Measurements from ENCODE around the gene ZRANB2. TPM values are rescaled to one million over a fixed set of nuclear protein-coding genes. Genes with fewer than 3 reads are reported as not detected.

ZRANB2 gene
- polyA plus RNA-seq, 3 donors, result 153 to 224 (median 210) TPM

- DNase-seq (ENCODE audit: extremely low read depth in 1 of 11, low read depth in 9 of 11, low spot score in 4 of 11), result no peak
These were observed 36.0 kb downstream of the ZRANB2 start for GRCh38 chr1:71044833-71045232.

- no peak for DNase-seq (ENCODE audit: extremely low read depth in 1 of 11, low read depth in 9 of 11, low spot score in 4 of 11)
These were observed 37.8 kb downstream of the ZRANB2 start for GRCh38 chr1:71043065-71043464.

GRCh38 chr1:71041806-71042205, 39.0 kb downstream of the ZRANB2 start:
- no peak for DNase-seq (ENCODE audit: extremely low read depth in 1 of 11, low read depth in 9 of 11, low spot score in 4 of 11)

GRCh38 chr1:71039661-71040262, 41.1 kb downstream of the ZRANB2 start:
- DNase-seq (ENCODE audit: extremely low read depth in 1 of 11, low read depth in 9 of 11, low spot score in 4 of 11), result no peak

- no peak for DNase-seq (ENCODE audit: extremely low read depth in 1 of 11, low read depth in 9 of 11, low spot score in 4 of 11)
These were observed 41.9 kb downstream of the ZRANB2 start for GRCh38 chr1:71038942-71039341.

GRCh38 chr1:71037829-71038620, 42.8 kb downstream of the ZRANB2 start:
- DNase-seq (ENCODE audit: extremely low read depth in 1 of 11, low read depth in 9 of 11, low spot score in 4 of 11), result no peak

- no peak for DNase-seq (ENCODE audit: extremely low read depth in 1 of 11, low read depth in 9 of 11, low spot score in 4 of 11)
These were observed 43.8 kb downstream of the ZRANB2 start for GRCh38 chr1:71037066-71037465.

- DNase-seq (ENCODE audit: extremely low read depth in 1 of 11, low read depth in 9 of 11, low spot score in 4 of 11), result no peak
These were observed 47.7 kb downstream of the ZRANB2 start for GRCh38 chr1:71033136-71033535.

GRCh38 chr1:71031426-71031825, 49.4 kb downstream of the ZRANB2 start:
- DNase-seq (ENCODE audit: extremely low read depth in 1 of 11, low read depth in 9 of 11, low spot score in 4 of 11), result no peak

- no peak for DNase-seq (ENCODE audit: extremely low read depth in 1 of 11, low read depth in 9 of 11, low spot score in 4 of 11)
These were observed 50.8 kb downstream of the ZRANB2 start for GRCh38 chr1:71030026-71030425.

GRCh38 chr1:71028981-71029380, 51.9 kb downstream of the ZRANB2 start:
- no peak for DNase-seq (ENCODE audit: extremely low read depth in 1 of 11, low read depth in 9 of 11, low spot score in 4 of 11)

- no peak for DNase-seq (ENCODE audit: extremely low read depth in 1 of 11, low read depth in 9 of 11, low spot score in 4 of 11)
These were observed 52.8 kb downstream of the ZRANB2 start for GRCh38 chr1:71027991-71028390.

- DNase-seq (ENCODE audit: extremely low read depth in 1 of 11, low read depth in 9 of 11, low spot score in 4 of 11), result no peak
These were observed 54.7 kb downstream of the ZRANB2 start for GRCh38 chr1:71026093-71026492.

- DNase-seq (ENCODE audit: extremely low read depth in 1 of 11, low read depth in 9 of 11, low spot score in 4 of 11), result no peak
These were observed 57.3 kb downstream of the ZRANB2 start for GRCh38 chr1:71023515-71023914.

- no peak for DNase-seq (ENCODE audit: extremely low read depth in 1 of 11, low read depth in 9 of 11, low spot score in 4 of 11)
These were observed 61.4 kb downstream of the ZRANB2 start for GRCh38 chr1:71019233-71019969.

GRCh38 chr1:71018791-71019190, 62.0 kb downstream of the ZRANB2 start:
- no peak for DNase-seq (ENCODE audit: extremely low read depth in 1 of 11, low read depth in 9 of 11, low spot score in 4 of 11)

- no peak for DNase-seq (ENCODE audit: extremely low read depth in 1 of 11, low read depth in 9 of 11, low spot score in 4 of 11)
These were observed 65.1 kb downstream of the ZRANB2 start for GRCh38 chr1:71015745-71016144.

GRCh38 chr1:71014178-71014579, 66.7 kb downstream of the ZRANB2 start:
- DNase-seq (ENCODE audit: extremely low read depth in 1 of 11, low read depth in 9 of 11, low spot score in 4 of 11), result no peak

All from renal cortex interstitium (tissue), 11 donors.